NCI-H1105 treated with DMSO at 0.1 percent for 48 hours (cell line): ENCODE results near the gene COL18A1.
"Not testable (repeated sequence)": the region's sequence is repeated elsewhere in the genome, so short reads cannot be mapped to it uniquely, and the experiment has no call there.

Experiments used
- DNase-seq: peaks from one replicate; lab custom pipeline; 2025; lab: John Stamatoyannopoulos, UW

Gene COL18A1

DNA sequence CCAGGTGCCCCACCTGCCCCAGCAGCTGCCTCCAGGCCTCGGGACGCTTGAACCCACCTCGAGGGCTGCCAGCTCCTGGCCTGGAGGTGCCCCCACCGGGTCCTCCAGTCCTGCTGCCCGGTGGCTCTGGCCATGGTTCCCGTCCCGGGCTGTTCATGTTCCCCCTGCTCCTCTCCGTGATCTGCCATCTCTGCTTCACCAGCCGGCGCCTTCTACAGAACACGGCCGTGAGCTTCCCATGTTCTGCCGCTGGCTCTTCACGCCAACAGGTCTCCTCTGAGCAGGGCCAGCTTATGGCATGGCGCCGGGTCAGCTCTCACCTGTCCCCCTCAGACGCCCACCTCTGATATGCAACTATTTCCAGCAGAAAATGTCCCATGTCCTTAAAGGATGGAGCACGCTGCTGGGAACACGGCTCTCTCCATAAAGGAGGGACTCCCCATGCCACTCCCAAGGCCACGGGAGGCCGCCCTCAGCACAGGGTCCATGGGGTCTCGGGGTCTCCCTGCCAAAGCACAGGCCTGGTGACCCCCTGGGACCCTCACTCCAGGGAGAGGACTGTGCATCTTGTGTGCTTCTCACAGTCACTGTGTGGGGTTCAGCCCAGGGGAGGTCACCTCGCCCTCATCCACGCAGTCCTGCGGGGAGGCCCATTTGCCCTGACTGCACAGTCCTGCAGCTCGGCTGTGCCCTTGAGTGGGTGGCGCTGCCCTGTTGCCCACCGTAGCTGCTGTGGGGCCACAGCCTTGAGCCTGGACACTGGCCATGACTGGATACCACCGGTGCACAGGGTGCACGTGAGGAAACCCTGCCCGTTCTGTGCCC is 36.7 kb downstream of the COL18A1 start:
- no peak for DNase-seq

DNA sequence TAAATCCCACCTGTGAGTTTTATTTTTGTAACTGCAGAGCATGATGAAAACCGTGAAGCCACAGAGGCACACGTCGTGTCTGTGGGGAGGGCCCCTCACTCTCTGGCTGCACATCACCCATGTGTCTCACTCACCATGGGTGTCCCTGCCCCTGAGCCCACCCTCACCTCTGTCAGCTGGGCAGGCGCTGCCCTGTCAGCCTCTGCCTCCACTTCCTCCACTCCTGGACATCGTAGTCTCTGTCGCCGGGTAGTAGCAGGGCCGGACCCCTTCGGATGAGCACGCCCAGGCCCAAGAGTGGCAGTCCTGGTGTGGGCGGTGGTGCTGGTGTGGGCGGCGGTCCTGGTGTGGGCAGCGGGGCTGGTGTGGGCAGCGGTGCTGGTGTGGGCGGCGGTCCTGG is 37.3 kb downstream of the COL18A1 start:
- no peak for DNase-seq

GRCh38 chr21:45442686-45443594 is 38.0 kb downstream of the COL18A1 start:
- not testable (repeated sequence) for DNase-seq

DNA sequence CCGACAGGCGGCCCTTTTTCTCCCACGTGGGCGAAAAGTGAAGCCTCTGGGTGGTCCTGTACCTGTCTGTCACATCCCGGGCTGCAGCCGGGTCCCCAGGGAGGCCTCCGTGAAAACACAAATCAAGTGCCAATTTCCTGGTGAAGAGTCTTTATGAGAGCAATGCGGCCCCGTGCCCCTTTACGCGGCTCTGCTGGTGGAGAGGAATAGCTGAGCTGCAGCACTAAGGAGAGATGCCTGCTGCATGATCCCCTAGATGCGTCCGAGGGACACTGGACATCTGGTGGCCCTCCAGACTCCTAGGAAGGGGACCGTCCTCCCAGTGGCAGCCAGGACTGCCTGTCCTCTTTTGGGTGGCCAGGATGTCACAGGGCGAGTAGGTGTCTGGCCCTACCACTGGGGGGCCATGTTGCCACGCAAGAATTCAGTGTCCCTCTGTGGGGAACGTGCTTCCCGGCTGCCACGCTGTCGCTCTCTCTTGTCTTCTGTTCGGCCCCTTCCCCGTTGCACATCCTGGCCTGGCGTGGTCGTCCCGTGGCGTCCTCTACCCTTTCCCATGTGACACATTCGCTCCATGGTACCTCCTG is 38.7 kb downstream of the COL18A1 start:
- DNase-seq = no peak

DNA sequence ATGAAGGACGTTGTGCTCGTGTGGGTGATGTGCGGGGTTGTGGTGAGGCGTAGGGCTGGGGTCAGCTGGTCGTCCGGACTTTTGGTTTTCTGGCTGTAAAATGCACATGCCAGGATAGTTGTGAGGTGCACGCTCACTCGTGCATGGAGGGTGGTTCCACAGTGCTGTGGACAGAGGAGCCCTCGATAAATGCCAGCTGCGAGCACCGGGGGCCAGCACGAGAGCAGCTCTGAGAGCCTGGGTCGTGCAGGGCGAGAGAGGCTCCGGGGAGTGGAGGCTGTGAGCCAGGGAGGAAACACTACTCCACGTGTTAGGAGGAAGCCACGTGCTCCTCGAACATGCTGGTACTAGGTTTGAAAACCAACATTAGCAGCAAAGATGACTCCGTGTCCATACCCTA is 39.4 kb downstream of the COL18A1 start:
- no peak for DNase-seq

DNA sequence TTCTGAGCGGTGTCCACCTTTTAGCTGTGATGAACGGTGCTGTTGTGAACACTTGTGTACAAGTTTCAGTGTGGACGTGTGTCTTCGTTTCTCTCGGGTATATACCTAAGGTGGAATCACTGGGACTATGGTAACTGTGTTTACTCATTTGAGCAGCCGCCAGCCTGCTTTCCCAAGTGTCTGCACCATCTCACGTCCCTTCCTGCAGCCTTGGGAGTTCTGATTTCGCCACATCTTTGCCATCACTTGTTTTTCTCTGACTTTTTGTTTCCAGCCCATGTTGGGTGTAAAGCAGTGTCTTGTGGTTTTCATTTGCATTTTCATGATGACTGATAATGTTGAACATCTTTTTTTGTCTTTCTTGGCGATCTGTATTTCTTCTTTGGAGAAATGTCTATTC is 40.4 kb downstream of the COL18A1 start:
- no peak for DNase-seq

GRCh38 chr21:45447821-45448220 is 42.9 kb downstream of the COL18A1 start:
- no peak for DNase-seq

DNA sequence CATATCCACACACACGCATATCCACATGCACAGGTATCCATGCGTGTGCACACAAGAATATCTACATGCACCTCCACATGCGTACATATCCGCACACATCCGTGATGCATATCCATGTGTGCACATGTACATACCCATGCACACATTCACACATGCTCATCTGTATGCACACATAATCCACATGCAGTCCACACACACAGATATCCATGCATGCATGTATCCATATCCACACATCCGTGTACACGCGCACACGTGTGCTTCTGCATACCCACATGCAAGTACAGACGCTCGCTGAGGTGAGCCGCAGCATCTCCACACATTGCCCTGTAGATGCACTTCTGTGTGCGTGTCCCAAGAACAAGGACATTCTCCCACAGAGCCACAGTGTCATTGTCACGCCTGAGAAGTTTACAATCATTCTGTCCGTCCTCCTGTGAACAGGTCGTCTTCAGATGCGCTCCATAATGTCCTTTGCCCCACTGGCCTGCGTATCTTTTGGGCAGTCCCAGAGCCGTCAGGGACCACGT is 43.4 kb downstream of the COL18A1 start:
- no peak for DNase-seq

GRCh38 chr21:45448810-45449657 is 44.1 kb downstream of the COL18A1 start:
- DNase-seq = no peak

DNA sequence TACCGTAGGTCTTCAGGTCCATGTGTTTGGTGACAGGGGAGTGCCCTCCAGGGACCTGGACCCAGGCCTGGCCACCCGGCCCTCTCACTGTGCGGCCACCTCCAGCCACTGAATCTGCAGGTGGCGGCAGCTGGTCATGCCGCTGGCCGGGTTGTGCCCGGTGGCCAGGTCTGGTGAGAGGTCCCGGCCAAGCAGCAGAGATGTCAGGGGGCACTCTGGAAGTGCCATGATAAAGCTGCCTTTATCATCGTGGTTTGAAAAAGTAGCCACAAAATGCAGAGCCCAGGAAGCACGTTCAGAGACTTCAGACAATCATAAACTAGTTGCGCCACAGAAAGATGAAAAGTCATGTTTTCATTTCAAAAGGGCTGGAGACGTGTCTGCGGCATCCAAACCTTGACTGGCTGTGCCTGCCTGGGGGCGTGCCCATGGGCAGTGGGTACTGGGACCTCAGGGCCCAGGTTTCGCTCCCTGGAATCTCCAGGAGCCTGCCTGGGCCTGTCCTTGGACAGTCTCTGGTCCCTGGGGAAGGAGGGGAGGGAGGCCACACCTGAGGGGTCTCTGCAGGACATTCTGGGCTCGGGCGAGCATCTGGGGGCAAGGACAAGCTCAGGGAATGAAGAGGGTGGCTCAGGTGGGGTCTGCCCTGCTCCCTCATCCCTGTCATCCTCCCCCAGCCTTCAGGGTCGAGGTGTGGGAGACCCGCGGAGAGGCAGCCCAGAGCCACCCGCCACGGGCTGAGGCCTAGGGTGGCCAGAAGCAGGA is 44.9 kb downstream of the COL18A1 start:
- no peak for DNase-seq

DNA sequence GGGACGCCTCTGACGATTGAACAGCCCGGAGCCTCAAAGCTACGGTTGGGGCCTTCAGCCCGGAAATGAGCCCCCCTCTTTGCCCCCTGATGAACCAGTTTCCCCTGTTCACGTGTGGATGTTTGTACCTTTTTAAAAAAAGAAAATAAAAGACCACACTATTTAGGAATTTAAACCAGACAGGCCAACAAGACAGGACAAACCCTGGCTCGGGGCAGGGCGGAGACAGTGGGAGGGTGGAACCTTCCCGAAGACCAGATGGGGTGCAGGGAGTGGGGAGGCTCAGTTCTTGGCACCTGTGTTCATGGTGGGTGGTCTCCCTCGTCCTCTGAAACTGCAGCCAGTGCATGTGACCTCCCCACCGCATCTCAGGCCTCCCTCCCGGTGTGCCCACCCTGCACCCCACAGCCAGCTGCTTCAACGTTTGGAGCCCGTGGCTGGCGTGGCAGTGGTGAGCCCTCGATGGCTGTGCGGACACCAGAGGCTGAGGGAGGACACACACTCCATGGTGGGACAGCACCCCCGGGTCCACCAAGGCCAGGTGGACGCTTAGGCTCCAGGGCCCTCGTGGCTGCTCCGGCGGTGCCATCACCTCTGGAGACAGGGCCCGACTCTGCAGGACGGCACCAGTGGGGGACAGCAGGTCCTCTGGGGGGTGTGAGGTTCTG is 45.6 kb downstream of the COL18A1 start:
- no peak for DNase-seq

GRCh38 chr21:45451091-45451740 is 46.3 kb downstream of the COL18A1 start:
- DNase-seq = no peak

- DNase-seq = no peak
Measured at GRCh38 chr21:45451771-45452182, 46.8 kb downstream of the COL18A1 start.

- no peak for DNase-seq
Measured at GRCh38 chr21:45452696-45453307, 47.8 kb downstream of the COL18A1 start.

DNA sequence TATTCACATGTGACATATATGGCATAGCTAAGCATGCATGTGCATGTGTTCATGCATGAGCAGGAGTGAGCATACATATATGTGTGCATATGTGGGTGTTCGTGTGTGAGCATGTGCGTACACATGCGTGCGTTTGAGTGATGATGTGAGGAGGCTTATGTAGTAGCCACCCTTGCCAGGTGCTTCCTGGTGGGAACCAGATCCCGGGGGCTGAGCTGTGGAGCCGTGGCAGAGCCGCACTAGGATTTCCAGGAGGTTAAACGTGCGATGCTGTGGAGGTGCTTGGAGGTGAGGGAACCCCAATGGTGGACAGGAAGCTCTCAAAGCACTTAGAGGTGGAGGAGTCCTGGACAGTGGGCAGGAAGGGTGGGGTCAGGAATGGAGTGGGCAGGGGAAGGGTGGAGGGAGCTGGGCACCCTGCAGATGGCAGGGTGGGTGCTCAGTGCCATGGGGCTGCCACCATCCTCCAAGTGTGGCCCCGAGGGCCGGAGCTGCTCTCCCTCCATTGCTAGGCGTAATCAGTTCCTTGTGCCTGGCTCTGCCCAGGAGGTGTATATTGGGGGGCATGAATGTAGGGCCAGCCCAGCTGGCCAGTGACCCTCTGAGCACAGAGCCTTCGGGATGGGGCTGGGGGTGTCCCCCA is 48.5 kb downstream of the COL18A1 start:
- DNase-seq = no peak

DNA sequence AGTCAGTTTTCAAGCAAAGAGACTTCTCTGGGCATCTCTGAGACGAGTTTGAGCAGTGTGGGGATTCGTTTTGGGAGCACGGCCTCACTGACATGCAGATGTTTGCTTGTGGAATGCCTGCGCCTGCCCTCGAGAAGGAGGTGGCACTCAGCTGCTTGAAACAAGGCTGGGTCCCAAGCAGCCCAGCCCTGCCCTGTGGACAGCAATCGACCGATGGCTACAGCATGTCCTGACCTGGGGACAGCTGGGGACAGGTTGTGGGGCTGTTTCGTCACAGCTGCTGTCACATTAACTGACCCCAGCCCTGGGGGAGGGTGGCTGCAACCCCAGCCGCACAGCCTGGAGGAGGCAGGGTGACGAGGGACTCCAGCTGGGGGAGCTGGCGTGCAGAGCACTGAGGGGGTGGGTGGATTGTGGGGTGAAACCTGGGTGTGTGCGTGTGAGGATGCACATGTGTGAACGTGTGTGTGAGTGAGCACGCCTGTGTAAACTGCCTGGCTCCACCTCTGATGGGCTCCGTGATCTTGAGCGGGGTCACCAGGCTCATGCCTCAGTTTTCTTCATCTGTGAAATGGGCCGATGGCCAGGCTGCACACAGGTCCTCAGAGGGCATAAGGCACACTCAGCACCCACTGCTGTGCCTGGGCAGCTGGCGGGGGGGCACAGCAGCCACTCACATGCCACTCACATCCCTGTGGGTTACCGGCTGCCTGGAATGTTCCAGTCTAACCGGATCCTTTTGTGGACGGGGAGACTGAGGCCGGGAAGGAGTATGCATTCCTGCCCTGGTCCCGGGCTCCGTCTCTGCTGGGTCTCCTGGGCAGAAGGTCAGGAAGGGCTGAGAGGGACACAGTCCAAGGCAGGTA is 49.3 kb downstream of the COL18A1 start:
- DNase-seq = no peak

DNA sequence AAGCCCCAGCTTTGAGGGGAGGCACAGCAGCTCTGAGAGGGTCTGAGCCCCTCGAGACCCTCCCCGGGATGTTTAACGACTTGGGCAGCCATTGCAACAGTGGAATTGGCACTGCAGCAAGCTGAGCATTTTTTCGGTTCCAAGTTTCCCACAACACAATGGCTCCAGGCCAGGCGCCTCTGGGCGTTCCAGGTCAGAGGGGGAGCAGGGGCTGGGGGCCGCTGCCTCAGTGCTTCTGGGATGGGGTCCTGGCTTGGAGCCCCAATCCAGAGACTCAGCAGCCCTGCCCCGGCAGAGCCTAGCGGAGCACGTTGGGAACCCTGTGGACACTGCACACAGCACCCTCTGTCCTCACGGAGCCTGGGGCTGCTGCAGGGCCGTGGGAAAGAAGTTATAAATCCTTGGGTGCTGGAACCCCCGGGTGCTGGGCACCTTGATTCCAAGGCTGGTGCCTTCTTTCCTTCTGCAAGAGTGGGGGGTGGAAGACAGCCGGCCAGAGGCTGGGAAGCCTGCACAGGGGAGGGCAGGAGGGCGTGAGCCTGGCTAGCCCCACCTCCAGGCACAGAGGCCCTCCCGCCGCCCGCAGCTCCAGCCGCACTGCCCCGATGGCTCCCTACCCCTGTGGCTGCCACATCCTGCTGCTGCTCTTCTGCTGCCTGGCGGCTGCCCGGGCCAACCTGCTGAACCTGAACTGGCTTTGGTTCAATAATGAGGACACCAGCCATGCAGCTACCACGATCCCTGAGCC is 50.1 kb downstream of the COL18A1 start:
- peak; percentile 39 for DNase-seq
